Activated T-cell treated with anti-CD3 and anti-CD28 coated beads, Interleukin-2, amount 50 U/mL, for 4 hours (primary cell): ENCODE data around the gene HDAC7. TPM values are rescaled to one million over a fixed set of nuclear protein-coding genes. Genes with fewer than 3 reads are reported as not detected.
"Not testable (repeated sequence)": the region's sequence is repeated elsewhere in the genome, so short reads cannot be mapped to it uniquely, and the experiment has no call there.

Experiments
- ATAC-seq, 2 donors: fragments of 200-7000 bp; cut with Tn5 transposase; one replicate each; pipeline ENCODE4 v1.10.0; 2021
- DNase-seq: peaks from one replicate; pipeline ENCODE4 v3.0.0-alpha.2; 2020
- H3K27me3 Mint-ChIP-seq: one replicate; pipeline ENCODE4 v1.8.0; 2021; ENCODE audit warnings: low read depth, mixed read lengths
- H3K36me3 Mint-ChIP-seq: one replicate; pipeline ENCODE4 v1.8.0; 2022; ENCODE audit warnings: mixed read lengths; ENCODE audit not compliant: insufficient read depth
- H3K4me1 Mint-ChIP-seq: one replicate; pipeline ENCODE4 v1.8.0; 2021; ENCODE audit warnings: low read depth, mixed read lengths
- H3K4me3 Mint-ChIP-seq: one replicate; pipeline ENCODE4 v1.8.0; 2021; ENCODE audit warnings: mild to moderate bottlenecking, moderate library complexity, mixed read lengths
- H3K9me3 Mint-ChIP-seq: one replicate; pipeline ENCODE4 v1.8.0; 2021; ENCODE audit warnings: mixed read lengths
- total RNA-seq, 3 donors: library from RNA; stranded (reverse); gene quantifications; one replicate each; pipeline ENCODE4 v1.2.1, GENCODE V29; 2021

HDAC7 gene
- total RNA-seq, 3 donors from 2014 or later: 168 to 199 (median 199) TPM

- ATAC-seq: no peak
- Mint-ChIP-seq H3K9me3 (no peaks in the 10 kb centered on the region), H3K4me3 (no peak overlapping the region), H3K36me3 (peaks cover 12% of the 10 kb centered on the region), H3K4me1 (peaks cover 24% of the 10 kb centered on the region), H3K27me3 (no peaks in the 10 kb centered on the region)
- no peak for DNase-seq
These were observed 36.4 kb upstream of the HDAC7 start for GRCh38 chr12:47856094-47856493.

- Mint-ChIP-seq H3K27me3 (no peaks in the 10 kb centered on the region), H3K4me3 (no peak overlapping the region), H3K4me1 (peaks cover 19% of the 10 kb centered on the region), H3K9me3 (no peaks in the 10 kb centered on the region), H3K36me3 (peaks cover 13% of the 10 kb centered on the region)
- DNase-seq: no peak
- no peak for ATAC-seq
These were observed 35.8 kb upstream of the HDAC7 start for GRCh38 chr12:47855502-47855901.

GRCh38 chr12:47854531-47854930 lies 34.8 kb upstream of the HDAC7 start:
- Mint-ChIP-seq H3K27me3 (no peaks in the 10 kb centered on the region), H3K4me3 (no peak overlapping the region), H3K9me3 (no peaks in the 10 kb centered on the region), H3K4me1 (peaks cover 11% of the 10 kb centered on the region), H3K36me3 (peaks cover 13% of the 10 kb centered on the region)
- ATAC-seq: no peak
- DNase-seq: no peak

- no peak for ATAC-seq
These were observed 32.4 kb upstream of the HDAC7 start for GRCh38 chr12:47852096-47852571.

GRCh38 chr12:47851303-47851952 lies 31.7 kb upstream of the HDAC7 start:
- H3K36me3 Mint-ChIP-seq: peaks cover 18% of the 10 kb centered on the region
- ATAC-seq: no peak
- no peak for DNase-seq
- H3K4me3 Mint-ChIP-seq: no peak overlapping the region
- no peaks in the 10 kb centered on the region for H3K9me3 Mint-ChIP-seq
- H3K27me3 Mint-ChIP-seq: no peaks in the 10 kb centered on the region
- H3K4me1 Mint-ChIP-seq: peaks cover 5% of the 10 kb centered on the region

More at GRCh38 chr12:47852096-47852571, 32.4 kb upstream of the HDAC7 start:
- H3K36me3 Mint-ChIP-seq: peaks cover 12% of the 10 kb centered on the region
- H3K4me3 Mint-ChIP-seq: no peak overlapping the region
- no peaks in the 10 kb centered on the region for H3K27me3 Mint-ChIP-seq
- H3K4me1 Mint-ChIP-seq: peaks cover 5% of the 10 kb centered on the region
- H3K9me3 Mint-ChIP-seq: no peaks in the 10 kb centered on the region
- DNase-seq: no peak

- no peak for DNase-seq
- Mint-ChIP-seq H3K4me1 (peaks cover 5% of the 10 kb centered on the region), H3K9me3 (no peaks in the 10 kb centered on the region), H3K27me3 (no peaks in the 10 kb centered on the region), H3K4me3 (no peak overlapping the region), H3K36me3 (peaks cover 23% of the 10 kb centered on the region)
- ATAC-seq: no peak
These were observed 30.7 kb upstream of the HDAC7 start for GRCh38 chr12:47850153-47851084.

GRCh38 chr12:47849261-47849660 lies 29.6 kb upstream of the HDAC7 start:
- H3K9me3 Mint-ChIP-seq: no peaks in the 10 kb centered on the region
- ATAC-seq: no peak
- H3K4me3 Mint-ChIP-seq: no peak overlapping the region
- H3K4me1 Mint-ChIP-seq: peaks cover 5% of the 10 kb centered on the region
- no peak for DNase-seq
- H3K27me3 Mint-ChIP-seq: no peaks in the 10 kb centered on the region
- peaks cover 25% of the 10 kb centered on the region for H3K36me3 Mint-ChIP-seq

- Mint-ChIP-seq H3K27me3 (no peaks in the 10 kb centered on the region), H3K4me3 (no peak overlapping the region), H3K4me1 (peaks cover 5% of the 10 kb centered on the region), H3K9me3 (no peaks in the 10 kb centered on the region), H3K36me3 (peaks cover 25% of the 10 kb centered on the region)
- DNase-seq (no peak), ATAC-seq (no peak)
These were observed 29.1 kb upstream of the HDAC7 start for GRCh38 chr12:47848853-47849252.

- DNase-seq (no peak), ATAC-seq (no peak)
- Mint-ChIP-seq H3K27me3 (no peaks in the 10 kb centered on the region), H3K4me1 (peaks cover 2% of the 10 kb centered on the region), H3K36me3 (peaks cover 23% of the 10 kb centered on the region), H3K9me3 (no peaks in the 10 kb centered on the region), H3K4me3 (no peak overlapping the region)
These were observed 26.7 kb upstream of the HDAC7 start for GRCh38 chr12:47846294-47846996.

- Mint-ChIP-seq H3K9me3 (no peaks in the 10 kb centered on the region), H3K4me1 (no peaks in the 10 kb centered on the region), H3K4me3 (no peak overlapping the region), H3K27me3 (no peaks in the 10 kb centered on the region), H3K36me3 (peaks cover 19% of the 10 kb centered on the region)
- ATAC-seq (no peak), DNase-seq (no peak)
These were observed 25.4 kb upstream of the HDAC7 start for GRCh38 chr12:47845081-47845480.

GRCh38 chr12:47844264-47845019 lies 24.7 kb upstream of the HDAC7 start:
- no peaks in the 10 kb centered on the region for H3K4me1 Mint-ChIP-seq
- no peak overlapping the region for H3K4me3 Mint-ChIP-seq
- DNase-seq (no peak), ATAC-seq (no peak)
- H3K36me3 Mint-ChIP-seq: peaks cover 19% of the 10 kb centered on the region
- no peaks in the 10 kb centered on the region for H3K27me3 Mint-ChIP-seq
- no peaks in the 10 kb centered on the region for H3K9me3 Mint-ChIP-seq

- no peak for DNase-seq
- Mint-ChIP-seq H3K4me3 (no peak overlapping the region), H3K36me3 (peaks cover 19% of the 10 kb centered on the region), H3K27me3 (no peaks in the 10 kb centered on the region), H3K9me3 (no peaks in the 10 kb centered on the region), H3K4me1 (peaks cover under 1% of the 10 kb centered on the region)
- no peak for ATAC-seq
These were observed 23.7 kb upstream of the HDAC7 start for GRCh38 chr12:47843226-47843980.

- not testable (repeated sequence) for H3K4me1 Mint-ChIP-seq, H3K9me3 Mint-ChIP-seq, H3K27me3 Mint-ChIP-seq, H3K4me3 Mint-ChIP-seq, ATAC-seq, DNase-seq
- peaks cover 19% of the 10 kb centered on the region for H3K36me3 Mint-ChIP-seq
These were observed 22.8 kb upstream of the HDAC7 start for GRCh38 chr12:47842543-47842942.
